GM23338 (cell line): ENCODE data around the gene CAVIN2. TPM values are rescaled to one million over a fixed set of nuclear protein-coding genes. Genes with fewer than 3 reads are reported as not detected.
A peak's percentile ranks its signal among the peaks of the same experiment; 100 is the strongest.

ENCODE experiments used
- ATAC-seq: fragments of 200-7000 bp; cut with Tn5 transposase; 3 replicates; pipeline ENCODE4 v1.9.1; 2020
- DNase-seq: peaks from one replicate; pipeline ENCODE4 v3.0.0-alpha.2; 2015; ENCODE audit warnings: low spot score
- H2AFZ ChIP-seq: fragments of 200-600 bp; sonication (generic); 2 replicates; pipeline ENCODE4 v1.8.0; 2016; ENCODE audit warnings: antibody characterized with exemption, mild to moderate bottlenecking, moderate library complexity
- H3F3A ChIP-seq: fragments of 200-600 bp; sonication (generic); replicated peaks from 2 replicates; pipeline ENCODE4 v1.8.0; 2017; ENCODE audit warnings: antibody characterized with exemption, mixed run types, low read depth
- H3K27ac ChIP-seq: fragments of 200-600 bp; sonication (generic); 2 replicates; pipeline ENCODE4 v1.6.1; 2016; ENCODE audit warnings: low read depth
- H3K27me3 ChIP-seq: fragments of 200-600 bp; sonication (generic); 2 replicates; pipeline ENCODE4 v1.8.0; 2016; ENCODE audit warnings: mild to moderate bottlenecking, mixed run types, moderate library complexity; ENCODE audit not compliant: insufficient read depth
- H3K36me3 ChIP-seq: fragments of 200-600 bp; sonication (generic); 2 replicates; pipeline ENCODE4 v1.8.0; 2016; ENCODE audit warnings: mild to moderate bottlenecking; ENCODE audit not compliant: insufficient read depth
- H3K4me1 ChIP-seq: fragments of 200-600 bp; sonication (generic); 2 replicates; pipeline ENCODE4 v1.8.0; 2016; ENCODE audit warnings: mild to moderate bottlenecking, moderate library complexity; ENCODE audit not compliant: insufficient read depth
- H3K4me2 ChIP-seq: fragments of 200-600 bp; sonication (generic); 2 replicates; pipeline ENCODE4 v1.7.1; 2017; ENCODE audit warnings: mixed run types
- H3K4me3 ChIP-seq: fragments of 200-600 bp; sonication (generic); 2 replicates; pipeline ENCODE4 v1.6.1; 2016; ENCODE audit warnings: mixed run types
- H3K79me2 ChIP-seq: fragments of 200-600 bp; sonication (generic); replicated peaks from 2 replicates; pipeline ENCODE4 v1.8.0; 2017; ENCODE audit warnings: mild to moderate bottlenecking; ENCODE audit not compliant: insufficient read depth
- H3K9me2 ChIP-seq: fragments of 200-600 bp; sonication (generic); 2 replicates; pipeline ENCODE4 v1.8.0; 2017; ENCODE audit not compliant: insufficient read depth
- H4K20me1 ChIP-seq: fragments of 200-600 bp; sonication (generic); replicated peaks from 2 replicates; pipeline ENCODE4 v1.8.0; 2017; ENCODE audit warnings: mild to moderate bottlenecking; ENCODE audit not compliant: insufficient read depth
- H3K27ac Mint-ChIP-seq: 2 replicates; pipeline ENCODE4 v1.8.0; 2020; ENCODE audit warnings: inconsistent platforms, mild to moderate bottlenecking, moderate library complexity, mixed read lengths
- H3K27me3 Mint-ChIP-seq: 3 replicates; pipeline ENCODE4 v1.8.0; 2022; ENCODE audit warnings: low read depth, mild to moderate bottlenecking, moderate library complexity, mixed read lengths, inconsistent platforms; ENCODE audit not compliant: insufficient read depth, poor library complexity
- H3K36me3 Mint-ChIP-seq: 3 replicates; pipeline ENCODE4 v1.8.0; 2021; ENCODE audit warnings: low read depth, mild to moderate bottlenecking, inconsistent platforms, moderate library complexity, mixed read lengths
- H3K4me1 Mint-ChIP-seq: 3 replicates; pipeline ENCODE4 v1.8.0; 2020; ENCODE audit warnings: mild to moderate bottlenecking, inconsistent platforms, mixed read lengths
- H3K4me3 Mint-ChIP-seq: 3 replicates; pipeline ENCODE4 v1.8.0; 2021; ENCODE audit warnings: moderate library complexity, mild to moderate bottlenecking, inconsistent platforms, mixed read lengths
- H3K9me3 Mint-ChIP-seq: 3 replicates; pipeline ENCODE4 v1.8.0; 2020; ENCODE audit warnings: moderate library complexity, mild to moderate bottlenecking, inconsistent platforms, mixed read lengths
- CREB1 ChIP-seq: fragments of 250-450 bp; sonication (Bioruptor Pico); IDR thresholded peaks from 2 replicates; pipeline ENCODE4 v1.5.0; 2020; ENCODE audit warnings: low read depth, mild to moderate bottlenecking, moderate library complexity
- CTCF ChIP-seq, 2 experiments: fragments of 200-600 bp in 1 of 2; sonication (generic) in 1 of 2; conservative IDR thresholded peaks; 2 replicates each; pipeline versions ENCODE4 v1.5.1 to v1.6.1; 2016 to 2017; ENCODE audit warnings: antibody characterized with exemption in 2 of 2, low read depth in 2 of 2, mild to moderate bottlenecking in 2 of 2, moderate library complexity in 1 of 2
- EZH2 ChIP-seq: fragments of 200-600 bp; sonication (generic); IDR thresholded peaks from one replicate; pipeline ENCODE4 v1.8.0; 2017; ENCODE audit warnings: antibody characterized with exemption, mild to moderate bottlenecking, low read depth; ENCODE audit not compliant: unreplicated experiment
- EZH2phosphoT487 ChIP-seq: fragments of 200-600 bp; sonication (generic); IDR thresholded peaks from one replicate; pipeline ENCODE4 v1.8.1; 2018; ENCODE audit warnings: antibody characterized with exemption; ENCODE audit not compliant: unreplicated experiment
- NANOG ChIP-seq: IDR thresholded peaks from 2 replicates; pipeline ENCODE4 v1.6.1; 2016; ENCODE audit warnings: antibody characterized with exemption, borderline replicate concordance
- STAT1 ChIP-seq: IDR thresholded peaks from one replicate; pipeline ENCODE4 v1.6.1; 2016; ENCODE audit warnings: antibody characterized with exemption; ENCODE audit not compliant: unreplicated experiment
- ZNF114 ChIP-seq: fragments of 250-450 bp; sonication (Bioruptor Pico); IDR thresholded peaks from 2 replicates; pipeline ENCODE4 v1.5.0; 2020; ENCODE audit warnings: mild to moderate bottlenecking, moderate library complexity
- polyA plus RNA-seq: library from polyadenylated mRNA; unstranded; fragments of >200 nt; fragmentation: Nextera tagmentation; extraction: Ambion mirVana; gene quantifications from 2 replicates; pipeline ENCODE4 v1.2.1, GENCODE V29; 2016
- total RNA-seq: library from RNA; depleted of rRNA; stranded (reverse); fragments of >200 nt; shearing (Covaris generic); gene quantifications from 2 replicates; pipeline ENCODE4 v1.2.3, GENCODE V29; 2014
- TF ChIP-seq, protein P1 (sequence below): IDR thresholded peaks from one replicate; pipeline ENCODE4 v1.6.1; 2018; ENCODE audit warnings: antibody characterized with exemption; ENCODE audit not compliant: unreplicated experiment

Gene CAVIN2
- total and polyA plus RNA-seq, 2 experiments from 2014 or later: 0.07 to 0.15 TPM

DNA sequence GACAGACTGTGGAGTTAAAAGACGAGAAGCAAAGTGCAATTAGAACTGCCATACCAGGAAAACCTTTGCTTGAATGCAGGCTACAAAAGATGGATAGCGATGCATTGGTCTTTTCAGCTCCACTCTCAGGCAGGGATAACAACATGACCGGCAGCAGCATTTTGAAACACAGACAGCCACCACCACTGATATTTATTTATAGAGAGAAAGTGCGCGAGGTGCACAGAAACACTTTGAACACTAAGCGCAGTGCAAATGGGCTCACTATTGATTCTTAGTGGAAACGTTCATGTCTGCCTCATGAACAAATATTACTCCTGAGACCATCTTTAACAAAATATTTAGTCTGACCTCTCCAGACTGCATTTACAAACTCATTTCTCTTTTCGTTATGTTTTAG, 32.9 kb downstream of the CAVIN2 start:
- H3K4me1 Mint-ChIP-seq: 0 out of 3 replicates have a peak, but pooled peaks cover 2% of the 10 kb centered on the region
- no peaks in the 10 kb centered on the region; the same call in 2 of the 3 replicates for H3K9me3 Mint-ChIP-seq
- ATAC-seq (no peak), DNase-seq (no peak)
- H3K36me3 ChIP-seq: no peaks in the 10 kb centered on the region
- H3K4me3 ChIP-seq: no peak overlapping the region
- H3K36me3 Mint-ChIP-seq: no peaks in the 10 kb centered on the region
- peaks cover 2% of the 10 kb centered on the region for H3K27me3 Mint-ChIP-seq
- H3K9me2 ChIP-seq: no peaks in the 10 kb centered on the region
- H3K27ac Mint-ChIP-seq: no peak overlapping the region
- H3K79me2 ChIP-seq: no peaks in the 10 kb centered on the region
- H3K4me3 Mint-ChIP-seq: no peak overlapping the region
- no peaks in the 10 kb centered on the region for H3F3A ChIP-seq
- H3K27me3 ChIP-seq: no peaks in the 10 kb centered on the region
- H4K20me1 ChIP-seq: no peaks in the 10 kb centered on the region
- no peak overlapping the region for H3K27ac ChIP-seq
- H3K4me1 ChIP-seq: no peaks in the 10 kb centered on the region
- TF ChIP-seq NANOG (no peak), ZNF114 (CRISPR knock-in tag) (no peak), EZH2phosphoT487 (no peak), CREB1 (CRISPR knock-in tag) (no peak), STAT1 (no peak), CTCF (conservative IDR thresholded peaks at IDR 0.05; ENCODE audit: low read depth in 2 of 2) (no peak)
- TF ChIP-seq, protein P1, sequence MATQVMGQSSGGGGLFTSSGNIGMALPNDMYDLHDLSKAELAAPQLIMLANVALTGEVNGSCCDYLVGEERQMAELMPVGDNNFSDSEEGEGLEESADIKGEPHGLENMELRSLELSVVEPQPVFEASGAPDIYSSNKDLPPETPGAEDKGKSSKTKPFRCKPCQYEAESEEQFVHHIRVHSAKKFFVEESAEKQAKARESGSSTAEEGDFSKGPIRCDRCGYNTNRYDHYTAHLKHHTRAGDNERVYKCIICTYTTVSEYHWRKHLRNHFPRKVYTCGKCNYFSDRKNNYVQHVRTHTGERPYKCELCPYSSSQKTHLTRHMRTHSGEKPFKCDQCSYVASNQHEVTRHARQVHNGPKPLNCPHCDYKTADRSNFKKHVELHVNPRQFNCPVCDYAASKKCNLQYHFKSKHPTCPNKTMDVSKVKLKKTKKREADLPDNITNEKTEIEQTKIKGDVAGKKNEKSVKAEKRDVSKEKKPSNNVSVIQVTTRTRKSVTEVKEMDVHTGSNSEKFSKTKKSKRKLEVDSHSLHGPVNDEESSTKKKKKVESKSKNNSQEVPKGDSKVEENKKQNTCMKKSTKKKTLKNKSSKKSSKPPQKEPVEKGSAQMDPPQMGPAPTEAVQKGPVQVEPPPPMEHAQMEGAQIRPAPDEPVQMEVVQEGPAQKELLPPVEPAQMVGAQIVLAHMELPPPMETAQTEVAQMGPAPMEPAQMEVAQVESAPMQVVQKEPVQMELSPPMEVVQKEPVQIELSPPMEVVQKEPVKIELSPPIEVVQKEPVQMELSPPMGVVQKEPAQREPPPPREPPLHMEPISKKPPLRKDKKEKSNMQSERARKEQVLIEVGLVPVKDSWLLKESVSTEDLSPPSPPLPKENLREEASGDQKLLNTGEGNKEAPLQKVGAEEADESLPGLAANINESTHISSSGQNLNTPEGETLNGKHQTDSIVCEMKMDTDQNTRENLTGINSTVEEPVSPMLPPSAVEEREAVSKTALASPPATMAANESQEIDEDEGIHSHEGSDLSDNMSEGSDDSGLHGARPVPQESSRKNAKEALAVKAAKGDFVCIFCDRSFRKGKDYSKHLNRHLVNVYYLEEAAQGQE: no peak
- H3K4me2 ChIP-seq: no peak overlapping the region
- H2AFZ ChIP-seq: no peak overlapping the region

DNA sequence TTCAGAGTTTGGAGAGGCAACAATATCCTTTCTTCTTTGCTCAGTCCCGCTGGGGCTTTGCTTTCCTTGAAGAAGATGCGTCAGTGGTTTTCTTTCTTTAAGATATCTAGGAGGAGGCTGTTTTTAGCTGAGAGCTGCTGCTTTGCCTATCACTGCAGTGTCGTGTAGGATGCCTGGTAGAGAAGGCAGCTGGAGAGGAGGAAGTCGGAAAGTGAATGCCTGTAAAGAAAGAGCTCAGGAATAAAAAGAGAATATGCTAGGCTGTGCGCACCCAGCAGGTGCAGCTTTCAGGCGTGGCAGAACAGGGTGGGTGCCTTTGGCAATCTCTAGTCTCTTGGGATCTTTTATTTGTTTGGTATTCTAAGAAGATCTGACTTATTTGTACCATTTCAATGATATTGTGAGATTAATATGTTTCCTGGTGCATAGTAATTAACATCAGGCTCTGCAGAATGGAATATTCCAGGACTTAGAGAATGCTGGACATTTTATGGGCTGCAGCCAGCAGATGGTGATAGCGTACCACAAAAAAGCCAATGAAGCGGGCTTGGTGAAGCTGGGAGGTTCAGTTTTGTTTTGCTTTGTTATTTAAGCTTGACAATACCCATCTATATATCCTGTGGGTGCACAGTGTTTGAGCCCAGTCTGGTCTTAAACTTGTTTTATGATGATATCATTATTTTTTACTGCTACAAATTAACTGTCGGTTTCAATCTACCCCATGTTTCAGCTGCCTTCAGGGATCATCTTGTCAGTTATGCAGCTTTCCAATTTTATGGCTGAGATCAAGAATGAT, 34.9 kb downstream of the CAVIN2 start:
- Histone ChIP-seq H3K27me3 (no peaks in the 10 kb centered on the region), H3K27ac (no peak overlapping the region), H3K79me2 (no peaks in the 10 kb centered on the region), H3K4me1 (no peaks in the 10 kb centered on the region), H3K4me2 (no peak overlapping the region), H2AFZ (peak overlapping the region; percentile 84; the same call in 1 of the 2 replicates), H3K36me3 (no peaks in the 10 kb centered on the region), H3K9me2 (no peaks in the 10 kb centered on the region), H3F3A (no peaks in the 10 kb centered on the region), H4K20me1 (no peaks in the 10 kb centered on the region), H3K4me3 (no peak overlapping the region)
- H3K4me1 Mint-ChIP-seq: 0 out of 3 replicates have a peak, but pooled peaks cover 2% of the 10 kb centered on the region
- peak; percentile 70 for DNase-seq
- no peak overlapping the region for H3K4me3 Mint-ChIP-seq
- H3K9me3 Mint-ChIP-seq: no peaks in the 10 kb centered on the region; the same call in 2 of the 3 replicates
- H3K27me3 Mint-ChIP-seq: peaks cover 2% of the 10 kb centered on the region
- H3K36me3 Mint-ChIP-seq: no peaks in the 10 kb centered on the region
- TF ChIP-seq EZH2: no peak
- TF ChIP-seq CTCF (conservative IDR thresholded peaks at IDR 0.05; ENCODE audit: low read depth in 2 of 2): peak; percentile 91 to 94
- H3K27ac Mint-ChIP-seq: no peak overlapping the region
- ATAC-seq: peak; percentile 81
